ENCODE measurements around the gene KANSL1L. TPM values are rescaled to one million over a fixed set of nuclear protein-coding genes. Genes with fewer than 3 reads are reported as not detected.

Gene KANSL1L
- total RNA-seq, 1 experiment from 2014 or later, result 5.7 TPM

DNA sequence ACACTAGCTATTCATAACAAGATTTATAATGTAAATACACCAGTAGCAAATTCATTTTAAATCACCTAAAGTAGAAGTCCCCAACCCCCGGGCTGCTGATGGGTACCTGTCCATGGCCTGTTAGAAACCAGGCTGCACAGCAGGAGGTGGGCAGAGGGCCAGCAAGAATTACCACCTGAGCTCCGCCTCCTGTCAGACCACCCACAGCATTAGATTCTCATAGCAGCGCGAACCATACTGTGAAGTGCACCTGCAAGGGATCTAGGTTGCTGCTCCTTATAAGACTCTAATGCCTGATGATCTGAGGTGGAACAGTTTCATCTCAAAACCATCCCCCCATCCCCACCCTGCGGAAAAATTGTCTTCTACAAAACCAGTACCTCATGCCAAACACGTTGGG, 71.3 kb downstream of the KANSL1L start:
- no peaks in the 10 kb centered on the region for H3K27me3 ChIP-seq (replicated peaks; ENCODE audit: control insufficient read depth, insufficient read depth, low read length)
- H3K9me3 Mint-ChIP-seq (ENCODE audit: unreplicated experiment), result no peaks in the 10 kb centered on the region
- H3K36me3 Mint-ChIP-seq (ENCODE audit: insufficient read depth, unreplicated experiment), result no peaks in the 10 kb centered on the region
- no peak overlapping the region for H3K4me3 ChIP-seq (ENCODE audit: low read depth, low read length)
- H3K27me3 Mint-ChIP-seq (ENCODE audit: insufficient read depth, unreplicated experiment), result no peaks in the 10 kb centered on the region
- DNase-seq, result no peak
- no TSS peak for BruUV-seq (replicated peaks)
- no peaks in the 10 kb centered on the region for H3K4me1 ChIP-seq
- CTCF ChIA-PET, result no interaction called here
- POLR2A ChIA-PET, result no interaction called here
- no peaks in the 10 kb centered on the region for H3K4me1 Mint-ChIP-seq (ENCODE audit: low read depth, unreplicated experiment)
- no peaks in the 10 kb centered on the region for H3K9me3 ChIP-seq
- H3K36me3 ChIP-seq (ENCODE audit: control insufficient read depth, insufficient read depth, low read length), result no peaks in the 10 kb centered on the region
- no peak overlapping the region for H3K27ac Mint-ChIP-seq (ENCODE audit: unreplicated experiment)
- H3K4me3 Mint-ChIP-seq (ENCODE audit: unreplicated experiment), result no peak overlapping the region
- no peak for TF ChIP-seq CTCF (IDR thresholded peaks at IDR 0.05; ENCODE audit: insufficient read depth in 1 of 2, low read depth in 1 of 2, low read length in 1 of 2, severe bottlenecking in 1 of 2, unreplicated experiment in 1 of 2)
- intact Hi-C loops (cut with micrococcal nuclease; ENCODE audit: unreplicated experiment), result no loop called here

- no TSS peak for BruUV-seq (replicated peaks)
- intact Hi-C loops (cut with micrococcal nuclease; ENCODE audit: unreplicated experiment), result no loop called here
Observed at GRCh38 chr2:210094787-210095186, 76.4 kb downstream of the KANSL1L start.

DNA sequence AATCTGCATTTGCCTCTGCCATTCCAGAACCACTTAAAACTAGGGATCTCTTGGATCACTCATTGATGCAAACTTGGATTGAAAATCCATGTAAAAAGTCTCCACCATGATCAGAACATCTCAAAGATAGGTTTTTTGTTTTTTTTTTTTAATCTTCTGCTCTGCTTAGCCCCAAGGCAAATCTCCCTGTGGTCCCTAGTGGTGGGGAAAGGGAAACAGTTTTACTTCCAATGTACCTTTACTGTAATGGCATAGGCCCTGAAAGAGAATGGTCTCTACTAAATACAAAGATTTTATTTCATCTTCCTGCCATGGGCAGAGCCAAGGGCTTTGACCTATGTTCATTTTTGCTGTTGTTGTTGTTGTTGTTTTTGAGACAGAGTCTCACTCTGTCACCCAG, 78.4 kb downstream of the KANSL1L start:
- Mint-ChIP-seq H3K9me3 (ENCODE audit: unreplicated experiment) (no peaks in the 10 kb centered on the region), H3K4me1 (ENCODE audit: low read depth, unreplicated experiment) (no peaks in the 10 kb centered on the region), H3K27me3 (ENCODE audit: insufficient read depth, unreplicated experiment) (no peaks in the 10 kb centered on the region), H3K36me3 (ENCODE audit: insufficient read depth, unreplicated experiment) (no peaks in the 10 kb centered on the region), H3K27ac (ENCODE audit: unreplicated experiment) (no peak overlapping the region), H3K4me3 (ENCODE audit: unreplicated experiment) (no peak overlapping the region)
- Histone ChIP-seq H3K9me3 (no peaks in the 10 kb centered on the region), H3K27me3 (replicated peaks; ENCODE audit: control insufficient read depth, insufficient read depth, low read length) (no peaks in the 10 kb centered on the region), H3K4me3 (ENCODE audit: low read depth, low read length) (no peak overlapping the region), H3K4me1 (no peaks in the 10 kb centered on the region), H3K36me3 (ENCODE audit: control insufficient read depth, insufficient read depth, low read length) (no peaks in the 10 kb centered on the region)
- ChIA-PET POLR2A (no interaction called here), CTCF (no interaction called here)
- no TSS peak for BruUV-seq (replicated peaks)
- no peak for DNase-seq
- intact Hi-C loops (cut with micrococcal nuclease; ENCODE audit: unreplicated experiment), result no loop called here
- TF ChIP-seq CTCF (IDR thresholded peaks at IDR 0.05; ENCODE audit: insufficient read depth in 1 of 2, low read depth in 1 of 2, low read length in 1 of 2, severe bottlenecking in 1 of 2, unreplicated experiment in 1 of 2), result peak in 1 of 2 experiments; percentile 12

More at GRCh38 chr2:210094787-210095186, 76.4 kb downstream of the KANSL1L start:
- no peaks in the 10 kb centered on the region for H3K36me3 Mint-ChIP-seq (ENCODE audit: insufficient read depth, unreplicated experiment)
- H3K27me3 Mint-ChIP-seq (ENCODE audit: insufficient read depth, unreplicated experiment), result no peaks in the 10 kb centered on the region
- POLR2A ChIA-PET, result no interaction called here
- Histone ChIP-seq H3K36me3 (ENCODE audit: control insufficient read depth, insufficient read depth, low read length) (no peaks in the 10 kb centered on the region), H3K4me3 (ENCODE audit: low read depth, low read length) (no peak overlapping the region), H3K27me3 (replicated peaks; ENCODE audit: control insufficient read depth, insufficient read depth, low read length) (no peaks in the 10 kb centered on the region), H3K4me1 (no peaks in the 10 kb centered on the region), H3K9me3 (no peaks in the 10 kb centered on the region)
- no peak for TF ChIP-seq CTCF (IDR thresholded peaks at IDR 0.05; ENCODE audit: insufficient read depth in 1 of 2, low read depth in 1 of 2, low read length in 1 of 2, severe bottlenecking in 1 of 2, unreplicated experiment in 1 of 2)
- no peak for DNase-seq
- CTCF ChIA-PET, result no interaction called here
- no peaks in the 10 kb centered on the region for H3K4me1 Mint-ChIP-seq (ENCODE audit: low read depth, unreplicated experiment)
- no peaks in the 10 kb centered on the region for H3K9me3 Mint-ChIP-seq (ENCODE audit: unreplicated experiment)
- H3K27ac Mint-ChIP-seq (ENCODE audit: unreplicated experiment), result no peak overlapping the region
- no peak overlapping the region for H3K4me3 Mint-ChIP-seq (ENCODE audit: unreplicated experiment)
